HepG2 (cell line): ENCODE measurements around the gene UBR4. TPM values are rescaled to one million over a fixed set of nuclear protein-coding genes. Genes with fewer than 3 reads are reported as not detected.
A peak's percentile ranks its signal among the peaks of the same experiment; 100 is the strongest.

Source experiments
- ARID4A ChIP-seq: sonication (generic); formaldehyde crosslinking; IDR thresholded peaks from 2 replicates; pipeline ENCODE4 v1.5.0; 2020; ENCODE audit warnings: mild to moderate bottlenecking, missing genetic modification reagents, borderline replicate concordance
- MBNL3 ChIP-seq: fragments of 250-450 bp; sonication (Bioruptor Pico); conservative IDR thresholded peaks from 2 replicates; pipeline ENCODE4 v1.8.0; 2022; ENCODE audit warnings: mild to moderate bottlenecking, inconsistent platforms
- NFIC ChIP-seq: IDR thresholded peaks from 2 replicates; pipeline ENCODE4 v1.6.1; 2012; ENCODE audit warnings: mild to moderate bottlenecking, low read length, inconsistent platforms
- RBAK ChIP-seq: sonication (generic); formaldehyde crosslinking; IDR thresholded peaks from 2 replicates; pipeline ENCODE4 v1.5.1; 2020; ENCODE audit warnings: mild to moderate bottlenecking, missing genetic modification reagents
- ZNF687 ChIP-seq: sonication (generic); formaldehyde crosslinking; IDR thresholded peaks from 2 replicates; pipeline ENCODE4 v1.5.1; 2020; ENCODE audit warnings: mild to moderate bottlenecking, missing genetic modification reagents, moderate library complexity
- polyA plus RNA-seq, 8 experiments: library from polyadenylated mRNA; depleted of rRNA in 3 of 8; stranded (reverse) in 7 of 8; unstranded in 1 of 8; fragments of >200 nt; fragmentation: Illumina TruSeq in 4 of 8; extraction: Trizol in 4 of 8; gene quantifications; 2 replicates each; pipeline versions ENCODE4 v1.2.1 to v1.2.3, GENCODE V29; 2011 to 2016; ENCODE audit warnings: low read depth in 4 of 8, missing spikeins in 1 of 8, mixed read lengths in 1 of 8; ENCODE audit not compliant: insufficient read depth in 1 of 8
- total RNA-seq, 5 experiments: library from RNA; depleted of rRNA; stranded (reverse); fragments of >200 nt; fragmentation: Illumina TruSeq; extraction: Trizol; gene quantifications; 2 replicates each; pipeline ENCODE4 v1.2.3, GENCODE V29; 2016; ENCODE audit warnings: low read depth in 1 of 5
- TF ChIP-seq, protein P1 (sequence below), 2 experiments: sonication (generic) in 1 of 2; formaldehyde crosslinking in 1 of 2; IDR thresholded peaks; 2 replicates each; pipeline versions ENCODE4 v1.4.0 to v1.6.1; 2016 to 2020; ENCODE audit warnings: borderline replicate concordance in 1 of 2, low read depth in 1 of 2, mild to moderate bottlenecking in 1 of 2, missing genetic modification reagents in 1 of 2
- TF ChIP-seq, protein P2 (sequence below): IDR thresholded peaks from 2 replicates; pipeline ENCODE4 v1.6.1; 2016; ENCODE audit warnings: missing biosample characterization, missing genetic modification reagents, low read depth
- TF ChIP-seq, protein P3 (sequence below): sonication (generic); formaldehyde crosslinking; IDR thresholded peaks from 2 replicates; pipeline ENCODE4 v1.4.0; 2020; ENCODE audit warnings: low read depth, mild to moderate bottlenecking, missing genetic modification reagents

Gene UBR4
- total and polyA plus RNA-seq, 2 of the 13 experiments (the other 11 are each of a cell fraction or from before 2014, with no cell fraction given), result 59.1 to 106 TPM

- TF ChIP-seq, protein P1, sequence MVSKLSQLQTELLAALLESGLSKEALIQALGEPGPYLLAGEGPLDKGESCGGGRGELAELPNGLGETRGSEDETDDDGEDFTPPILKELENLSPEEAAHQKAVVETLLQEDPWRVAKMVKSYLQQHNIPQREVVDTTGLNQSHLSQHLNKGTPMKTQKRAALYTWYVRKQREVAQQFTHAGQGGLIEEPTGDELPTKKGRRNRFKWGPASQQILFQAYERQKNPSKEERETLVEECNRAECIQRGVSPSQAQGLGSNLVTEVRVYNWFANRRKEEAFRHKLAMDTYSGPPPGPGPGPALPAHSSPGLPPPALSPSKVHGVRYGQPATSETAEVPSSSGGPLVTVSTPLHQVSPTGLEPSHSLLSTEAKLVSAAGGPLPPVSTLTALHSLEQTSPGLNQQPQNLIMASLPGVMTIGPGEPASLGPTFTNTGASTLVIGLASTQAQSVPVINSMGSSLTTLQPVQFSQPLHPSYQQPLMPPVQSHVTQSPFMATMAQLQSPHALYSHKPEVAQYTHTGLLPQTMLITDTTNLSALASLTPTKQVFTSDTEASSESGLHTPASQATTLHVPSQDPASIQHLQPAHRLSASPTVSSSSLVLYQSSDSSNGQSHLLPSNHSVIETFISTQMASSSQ (IDR thresholded peaks at IDR 0.05; ENCODE audit: low read depth), result no peak
- TF ChIP-seq, protein P1 (CRISPR knock-in tag; IDR thresholded peaks at IDR 0.05; ENCODE audit: borderline replicate concordance), result peak; percentile 83; the same call in 1 of the 2 replicates
- TF ChIP-seq NFIC, result no peak
- TF ChIP-seq, protein P2, sequence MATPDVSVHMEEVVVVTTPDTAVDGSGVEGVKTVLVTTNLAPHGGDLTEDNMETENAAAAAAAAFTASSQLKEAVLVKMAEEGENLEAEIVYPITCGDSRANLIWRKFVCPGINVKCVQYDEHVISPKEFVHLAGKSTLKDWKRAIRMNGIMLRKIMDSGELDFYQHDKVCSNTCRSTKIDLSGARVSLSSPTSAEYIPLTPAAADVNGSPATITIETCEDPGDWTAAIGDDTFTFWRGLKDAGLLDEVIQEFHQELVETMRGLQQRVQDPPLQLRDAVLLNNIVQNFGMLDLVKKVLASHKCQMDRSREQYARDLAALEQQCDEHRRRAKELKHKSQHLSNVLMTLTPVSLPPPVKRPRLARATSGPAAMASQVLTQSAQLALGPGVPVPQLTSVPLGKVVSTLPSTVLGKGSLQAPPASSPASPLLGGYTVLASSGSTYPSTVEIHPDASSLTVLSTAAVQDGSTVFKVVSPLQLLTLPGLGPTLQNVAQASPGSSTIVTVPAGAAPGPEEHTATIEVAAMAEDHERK (CRISPR knock-in tag), result 0 out of 2 replicates have a peak, but pooled peaks have one; percentile 32
- TF ChIP-seq, protein P3, sequence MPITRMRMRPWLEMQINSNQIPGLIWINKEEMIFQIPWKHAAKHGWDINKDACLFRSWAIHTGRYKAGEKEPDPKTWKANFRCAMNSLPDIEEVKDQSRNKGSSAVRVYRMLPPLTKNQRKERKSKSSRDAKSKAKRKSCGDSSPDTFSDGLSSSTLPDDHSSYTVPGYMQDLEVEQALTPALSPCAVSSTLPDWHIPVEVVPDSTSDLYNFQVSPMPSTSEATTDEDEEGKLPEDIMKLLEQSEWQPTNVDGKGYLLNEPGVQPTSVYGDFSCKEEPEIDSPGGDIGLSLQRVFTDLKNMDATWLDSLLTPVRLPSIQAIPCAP (CRISPR knock-in tag), result 0 out of 2 replicates have a peak, but pooled peaks have one; percentile 37
- TF ChIP-seq ZNF687 (CRISPR knock-in tag), result peak; percentile 98
- peak; percentile 97 for TF ChIP-seq ARID4A (CRISPR knock-in tag)
- TF ChIP-seq RBAK (CRISPR knock-in tag), result no peak
- 0 out of 2 replicates have a peak, but pooled peaks have one; percentile 60 for TF ChIP-seq MBNL3 (CRISPR knock-in tag)
Observed at GRCh38 chr1:19251305-19252196, 41.5 kb upstream of the UBR4 start, which contains the start of the genes EMC1 and MRTO4 (continued).
